ENCODE measurements around the gene ZMIZ1. TPM values are rescaled to one million over a fixed set of nuclear protein-coding genes. Genes with fewer than 3 reads are reported as not detected.

The ZMIZ1 gene
- polyA plus RNA-seq, 1 donor from 2014 or later, result 26.8 TPM

- no peak for TF ChIP-seq EZH2 (IDR thresholded peaks at IDR 0.05; ENCODE audit: borderline replicate concordance, insufficient read depth, low read length, poor library complexity, severe bottlenecking)
- TF ChIP-seq RAD21 (conservative IDR thresholded peaks at IDR 0.05), result no peak
- TF ChIP-seq, protein P1, sequence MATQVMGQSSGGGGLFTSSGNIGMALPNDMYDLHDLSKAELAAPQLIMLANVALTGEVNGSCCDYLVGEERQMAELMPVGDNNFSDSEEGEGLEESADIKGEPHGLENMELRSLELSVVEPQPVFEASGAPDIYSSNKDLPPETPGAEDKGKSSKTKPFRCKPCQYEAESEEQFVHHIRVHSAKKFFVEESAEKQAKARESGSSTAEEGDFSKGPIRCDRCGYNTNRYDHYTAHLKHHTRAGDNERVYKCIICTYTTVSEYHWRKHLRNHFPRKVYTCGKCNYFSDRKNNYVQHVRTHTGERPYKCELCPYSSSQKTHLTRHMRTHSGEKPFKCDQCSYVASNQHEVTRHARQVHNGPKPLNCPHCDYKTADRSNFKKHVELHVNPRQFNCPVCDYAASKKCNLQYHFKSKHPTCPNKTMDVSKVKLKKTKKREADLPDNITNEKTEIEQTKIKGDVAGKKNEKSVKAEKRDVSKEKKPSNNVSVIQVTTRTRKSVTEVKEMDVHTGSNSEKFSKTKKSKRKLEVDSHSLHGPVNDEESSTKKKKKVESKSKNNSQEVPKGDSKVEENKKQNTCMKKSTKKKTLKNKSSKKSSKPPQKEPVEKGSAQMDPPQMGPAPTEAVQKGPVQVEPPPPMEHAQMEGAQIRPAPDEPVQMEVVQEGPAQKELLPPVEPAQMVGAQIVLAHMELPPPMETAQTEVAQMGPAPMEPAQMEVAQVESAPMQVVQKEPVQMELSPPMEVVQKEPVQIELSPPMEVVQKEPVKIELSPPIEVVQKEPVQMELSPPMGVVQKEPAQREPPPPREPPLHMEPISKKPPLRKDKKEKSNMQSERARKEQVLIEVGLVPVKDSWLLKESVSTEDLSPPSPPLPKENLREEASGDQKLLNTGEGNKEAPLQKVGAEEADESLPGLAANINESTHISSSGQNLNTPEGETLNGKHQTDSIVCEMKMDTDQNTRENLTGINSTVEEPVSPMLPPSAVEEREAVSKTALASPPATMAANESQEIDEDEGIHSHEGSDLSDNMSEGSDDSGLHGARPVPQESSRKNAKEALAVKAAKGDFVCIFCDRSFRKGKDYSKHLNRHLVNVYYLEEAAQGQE (IDR thresholded peaks at IDR 0.05; ENCODE audit: borderline replicate concordance), result no peak
- H3K79me2 ChIP-seq (replicated peaks; ENCODE audit: insufficient read depth, low read length), result peaks cover 6% of the 10 kb centered on the region
- H3K27ac ChIP-seq (ENCODE audit: low read length), result no peak overlapping the region
- H3K4me2 ChIP-seq (ENCODE audit: low read length), result no peak overlapping the region
- H3K36me3 ChIP-seq (ENCODE audit: insufficient read depth, low read length), result peaks cover 4% of the 10 kb centered on the region
- H3K9ac ChIP-seq (ENCODE audit: low read length), result no peak overlapping the region
- H3K9me3 ChIP-seq (ENCODE audit: low read length), result no peaks in the 10 kb centered on the region
- no peaks in the 10 kb centered on the region for H4K20me1 ChIP-seq (ENCODE audit: insufficient read depth)
- no peak overlapping the region for H2AFZ ChIP-seq (ENCODE audit: low read depth, low read length)
- H3K9me2 ChIP-seq (ENCODE audit: insufficient read depth, low read length), result no peaks in the 10 kb centered on the region
- H3F3A ChIP-seq (ENCODE audit: insufficient read depth, low read length, poor library complexity, severe bottlenecking), result no peaks in the 10 kb centered on the region
- no peak overlapping the region for H3K4me3 ChIP-seq (ENCODE audit: low read length)
- no peaks in the 10 kb centered on the region for H3K27me3 ChIP-seq (ENCODE audit: insufficient read depth, low read depth, low read length)
These were observed 74.0 kb downstream of the ZMIZ1 start for GRCh38 chr10:79142522-79143309.

DNA sequence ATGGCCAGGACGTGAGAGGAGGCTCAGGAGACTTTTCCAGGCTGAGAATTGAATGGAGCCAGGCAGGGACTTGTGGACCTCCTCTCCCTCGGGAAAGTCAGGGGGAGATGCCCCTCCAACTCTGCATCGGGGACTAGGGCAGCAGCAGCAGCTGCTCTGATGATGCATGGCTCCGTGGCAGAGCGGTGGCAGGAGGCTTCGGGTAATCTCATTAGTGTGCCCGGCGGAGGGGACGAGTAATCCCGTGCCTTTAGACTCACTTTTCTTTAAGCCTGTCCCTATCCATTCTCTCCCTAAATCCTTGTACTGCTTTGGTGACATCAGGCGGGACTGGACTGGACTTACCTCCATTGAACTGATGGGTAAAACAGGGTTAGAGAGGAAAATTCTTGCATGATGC lies 75.1 kb downstream of the ZMIZ1 start:
- no peak overlapping the region for H3K4me2 ChIP-seq (ENCODE audit: low read length)
- no peaks in the 10 kb centered on the region for H3F3A ChIP-seq (ENCODE audit: insufficient read depth, low read length, poor library complexity, severe bottlenecking)
- H3K9ac ChIP-seq (ENCODE audit: low read length), result no peak overlapping the region
- H4K20me1 ChIP-seq (ENCODE audit: insufficient read depth), result no peaks in the 10 kb centered on the region
- no peaks in the 10 kb centered on the region for H3K9me3 ChIP-seq (ENCODE audit: low read length)
- peaks cover 6% of the 10 kb centered on the region for H3K79me2 ChIP-seq (replicated peaks; ENCODE audit: insufficient read depth, low read length)
- H3K27me3 ChIP-seq (ENCODE audit: insufficient read depth, low read depth, low read length), result no peaks in the 10 kb centered on the region
- H2AFZ ChIP-seq (ENCODE audit: low read depth, low read length), result no peak overlapping the region
- no peaks in the 10 kb centered on the region for H3K9me2 ChIP-seq (ENCODE audit: insufficient read depth, low read length)
- peaks cover 4% of the 10 kb centered on the region for H3K36me3 ChIP-seq (ENCODE audit: insufficient read depth, low read length)
- H3K27ac ChIP-seq (ENCODE audit: low read length), result no peak overlapping the region
- TF ChIP-seq EZH2 (IDR thresholded peaks at IDR 0.05; ENCODE audit: borderline replicate concordance, insufficient read depth, low read length, poor library complexity, severe bottlenecking), result no peak
- TF ChIP-seq CTCF (IDR thresholded peaks at IDR 0.05; ENCODE audit: poor library complexity, severe bottlenecking), result no peak
- TF ChIP-seq MXI1 (conservative IDR thresholded peaks at IDR 0.05; ENCODE audit: poor library complexity, severe bottlenecking), result no peak
- TF ChIP-seq, protein P1 (IDR thresholded peaks at IDR 0.05; ENCODE audit: borderline replicate concordance), result no peak
- TF ChIP-seq EP300 (conservative IDR thresholded peaks at IDR 0.05; ENCODE audit: poor library complexity, severe bottlenecking), result no peak
- no peak for TF ChIP-seq RAD21 (conservative IDR thresholded peaks at IDR 0.05)
- no peak for TF ChIP-seq TAF1 (IDR thresholded peaks at IDR 0.05; ENCODE audit: low read depth)
- TF ChIP-seq POLR2AphosphoS5 (IDR thresholded peaks at IDR 0.05), result no peak
- H3K4me3 ChIP-seq (ENCODE audit: low read length), result no peak overlapping the region
